NCI-H2107 (cell line): ENCODE results near the gene TMEM98.
"Not testable (repeated sequence)": the region's sequence is repeated elsewhere in the genome, so short reads cannot be mapped to it uniquely, and the experiment has no call there.

Source experiments
- DNase-seq: peaks from one replicate; lab custom pipeline; 2025; lab: John Stamatoyannopoulos, UW

The TMEM98 gene

DNA sequence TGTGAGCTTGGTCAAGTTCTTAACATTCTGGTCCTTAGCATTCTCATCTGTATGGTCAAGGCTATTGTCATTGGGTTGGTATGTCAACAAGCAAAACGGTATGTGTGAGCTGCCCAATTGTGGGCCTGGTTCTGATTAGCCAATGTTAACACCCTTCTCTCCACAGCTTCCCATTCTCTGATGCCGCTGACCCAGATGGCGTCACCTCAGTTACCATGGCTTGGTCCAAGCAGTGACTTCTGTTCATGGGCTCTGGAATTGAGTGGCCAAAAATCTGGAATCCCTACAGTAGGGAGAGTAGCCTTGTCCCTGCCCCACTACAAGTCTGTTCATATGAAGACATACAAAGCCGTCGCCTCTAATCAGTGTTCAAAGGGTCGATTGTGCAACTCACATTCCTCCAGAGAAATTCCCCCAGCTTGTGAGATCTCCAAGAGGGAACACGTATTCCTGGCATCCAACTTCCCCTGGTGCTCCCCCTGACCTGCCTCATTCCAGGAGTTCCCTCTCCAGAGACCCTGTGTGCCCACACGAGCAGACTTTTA is 15.8 kb downstream of the TMEM98 start:
- DNase-seq = no peak

DNA sequence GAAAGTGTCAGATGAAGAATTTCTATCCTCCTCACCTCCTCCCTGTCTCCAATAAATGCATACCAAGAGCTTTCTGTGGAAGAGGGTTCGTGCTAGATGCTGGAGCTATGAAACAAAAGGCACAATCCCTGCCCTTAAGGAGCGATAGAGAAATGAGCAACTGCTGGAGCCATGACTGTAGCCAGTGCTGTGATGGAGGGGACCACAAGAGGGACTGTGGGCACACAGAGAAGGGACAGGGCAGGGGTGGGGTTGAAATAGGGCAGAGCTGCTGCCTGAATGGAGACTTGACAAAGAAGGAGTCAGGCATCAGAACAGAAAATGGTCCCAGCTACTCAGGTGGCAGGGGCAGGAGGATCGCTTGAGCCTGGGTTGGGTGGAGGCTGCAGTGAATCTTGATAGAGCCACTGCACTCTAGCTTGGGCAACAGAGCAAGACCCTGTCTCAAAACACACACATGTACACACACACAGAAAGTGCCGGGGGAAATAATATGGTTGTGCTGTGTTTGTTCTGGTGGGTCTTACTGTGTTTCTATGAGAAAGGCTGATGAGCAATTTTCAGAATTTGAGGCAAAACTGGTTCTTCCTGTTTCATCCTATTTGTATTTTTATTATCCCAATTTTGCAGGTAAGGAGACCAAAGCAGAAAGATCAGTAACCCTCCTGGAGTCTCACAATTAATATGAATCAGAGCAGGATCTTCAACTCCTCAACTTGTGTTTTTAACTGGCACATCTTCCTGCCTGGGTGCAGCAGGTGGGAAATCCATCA is 16.5 kb downstream of the TMEM98 start:
- no peak for DNase-seq

GRCh38 chr17:32946375-32947135 is 18.6 kb downstream of the TMEM98 start:
- DNase-seq = no peak

DNA sequence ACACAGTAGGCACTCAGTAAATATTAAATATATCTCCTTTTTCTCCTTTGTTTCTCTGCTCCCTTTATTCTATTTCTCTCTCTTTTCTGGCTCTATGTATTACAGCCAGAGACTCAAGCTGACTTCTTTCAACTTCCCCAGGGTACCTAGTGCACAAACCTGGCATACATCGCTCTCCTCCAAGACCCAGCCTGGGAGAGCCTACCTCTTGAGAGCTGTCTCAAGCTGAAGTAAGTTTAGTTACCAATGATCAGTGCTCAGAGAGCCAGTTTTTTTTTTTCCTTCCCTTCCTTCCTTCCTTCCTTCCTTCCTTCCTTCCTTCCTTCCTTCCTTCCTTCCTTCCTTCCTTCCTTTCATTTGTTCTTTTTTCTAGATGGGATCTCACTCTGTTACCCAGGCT is 19.8 kb downstream of the TMEM98 start:
- no peak for DNase-seq

- no peak for DNase-seq
Measured at GRCh38 chr17:32949181-32949580, 21.2 kb downstream of the TMEM98 start.

GRCh38 chr17:32952491-32952890 is 24.5 kb downstream of the TMEM98 start:
- not testable (repeated sequence) for DNase-seq

- no peak for DNase-seq
Measured at GRCh38 chr17:32953045-32953444, 25.1 kb downstream of the TMEM98 start.

DNA sequence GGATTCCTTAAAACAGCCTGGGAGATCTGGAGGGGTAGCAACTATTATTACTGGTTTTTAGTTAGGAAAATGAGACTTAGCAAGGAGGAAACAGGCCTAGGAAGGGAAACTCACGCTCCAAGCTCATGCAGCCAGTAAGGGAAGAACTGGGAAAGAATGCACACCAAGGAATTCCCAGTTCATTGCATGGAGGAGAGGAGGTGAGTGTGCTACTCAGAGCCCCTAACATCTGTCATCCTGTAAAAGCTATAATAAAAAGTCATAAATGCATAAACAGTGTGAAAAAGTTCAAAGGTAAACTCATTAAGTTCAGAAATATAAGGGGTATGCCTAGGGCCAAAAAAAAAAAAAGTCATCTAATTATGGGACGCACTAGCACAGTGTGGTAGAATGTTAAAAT is 25.9 kb downstream of the TMEM98 start:
- no peak for DNase-seq

DNA sequence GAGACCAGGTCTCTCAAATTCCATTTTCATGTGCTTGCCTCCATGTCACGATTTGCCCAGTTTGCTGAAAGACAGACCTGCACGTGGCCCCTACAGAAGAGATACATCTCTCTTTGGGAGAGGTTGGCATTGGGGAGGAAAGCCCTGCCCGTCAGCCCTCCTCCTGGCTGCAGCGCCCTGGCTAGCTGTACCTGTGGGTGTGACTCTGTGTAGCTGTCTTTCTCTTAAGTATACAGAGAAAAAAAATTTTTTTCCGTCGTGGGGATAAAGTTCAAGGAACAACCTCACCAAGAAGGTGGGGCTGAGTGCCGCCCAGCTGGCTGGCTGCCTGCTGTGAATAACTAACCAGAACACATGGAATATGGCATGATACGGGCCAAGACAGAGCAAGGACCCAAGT is 26.5 kb downstream of the TMEM98 start:
- no peak for DNase-seq

- DNase-seq = no peak
Measured at GRCh38 chr17:32955155-32955554, 27.2 kb downstream of the TMEM98 start.

- no peak for DNase-seq
Measured at GRCh38 chr17:32956240-32956970, 28.5 kb downstream of the TMEM98 start.

GRCh38 chr17:32958418-32958817 is 30.5 kb downstream of the TMEM98 start:
- no peak for DNase-seq

DNA sequence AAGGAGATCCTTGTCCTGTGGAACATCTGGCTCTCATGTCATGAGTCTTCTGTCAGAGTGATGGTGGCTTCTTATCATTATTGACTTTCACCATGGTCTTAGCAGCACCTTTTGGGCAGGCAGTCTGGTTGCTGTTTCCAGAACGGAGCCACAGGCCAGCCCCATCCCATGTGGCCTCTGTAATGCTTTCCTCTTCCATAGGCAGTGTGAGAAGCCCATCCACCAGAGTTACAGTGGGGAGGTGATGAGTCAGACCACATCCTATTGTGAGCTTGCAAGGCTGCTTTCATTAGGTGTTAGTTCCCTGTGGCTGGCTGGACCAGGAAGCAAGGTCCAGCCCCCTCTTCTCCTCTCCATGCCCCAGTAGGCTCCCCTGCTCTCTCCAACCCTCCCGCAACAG is 32.9 kb downstream of the TMEM98 start:
- no peak for DNase-seq

- no peak for DNase-seq
Measured at GRCh38 chr17:32962320-32962711, 34.4 kb downstream of the TMEM98 start.

- no peak for DNase-seq
Measured at GRCh38 chr17:32964541-32964940, 36.6 kb downstream of the TMEM98 start.

DNA sequence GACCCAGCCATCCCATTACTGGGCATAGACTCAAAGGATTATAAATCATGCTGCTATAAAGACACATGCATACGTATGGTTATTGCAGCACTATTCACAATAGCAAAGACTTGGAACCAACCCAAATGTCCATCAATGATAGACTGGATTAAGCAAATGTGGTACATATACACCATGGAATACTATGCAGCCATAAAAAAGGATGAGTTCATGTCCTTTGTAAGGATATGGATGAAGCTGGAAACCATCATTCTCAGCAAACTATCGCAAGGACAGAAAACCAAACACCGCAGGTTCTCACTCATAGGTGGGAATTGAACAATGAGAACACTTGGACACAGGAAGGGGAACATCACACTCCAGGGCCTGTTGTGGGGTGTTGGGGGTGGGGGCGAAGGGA is 41.3 kb downstream of the TMEM98 start:
- not testable (repeated sequence) for DNase-seq

GRCh38 chr17:32970281-32970680 is 42.3 kb downstream of the TMEM98 start:
- no peak for DNase-seq

- no peak for DNase-seq
Measured at GRCh38 chr17:32971171-32971570, 43.2 kb downstream of the TMEM98 start.

GRCh38 chr17:32976131-32976530 is 48.2 kb downstream of the TMEM98 start:
- DNase-seq = no peak

DNA sequence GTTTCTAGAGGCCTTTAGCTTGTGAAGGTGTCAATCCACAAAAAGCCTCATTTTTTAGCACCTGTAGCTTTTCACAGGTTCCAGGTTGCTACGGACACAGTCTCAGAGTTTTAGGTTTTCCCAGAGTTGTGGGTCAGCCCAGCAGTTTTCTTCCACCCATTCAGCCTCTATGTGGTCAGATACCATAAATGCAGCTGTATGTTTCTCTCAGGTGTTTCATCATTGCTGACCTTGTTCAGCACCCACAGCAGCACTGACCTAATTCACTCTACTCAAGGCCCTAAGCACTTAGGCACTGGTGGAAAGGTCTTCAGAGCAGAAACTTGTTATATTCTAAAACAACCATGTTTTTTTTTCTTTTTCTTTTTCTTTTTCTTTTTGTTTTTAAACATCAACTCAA is 48.7 kb downstream of the TMEM98 start:
- DNase-seq = no peak

DNA sequence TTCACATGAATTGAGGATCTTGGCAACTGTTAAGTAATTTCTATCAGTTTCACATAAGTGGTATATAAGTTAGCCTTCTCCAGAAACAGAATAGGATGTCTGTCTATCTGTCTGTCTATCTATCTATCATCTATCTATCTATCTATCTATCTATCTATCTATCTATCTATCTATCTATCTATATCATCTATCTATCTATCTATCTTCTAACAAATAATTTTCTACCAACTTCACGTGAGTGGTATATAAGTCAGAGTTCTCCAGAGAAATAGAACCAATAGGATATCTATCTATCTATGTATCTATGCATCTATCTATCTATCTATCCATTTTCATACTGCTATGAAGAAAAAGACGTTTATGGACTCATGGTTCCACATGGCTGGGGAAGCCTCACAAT is 52.3 kb downstream of the TMEM98 start:
- no peak for DNase-seq

DNA sequence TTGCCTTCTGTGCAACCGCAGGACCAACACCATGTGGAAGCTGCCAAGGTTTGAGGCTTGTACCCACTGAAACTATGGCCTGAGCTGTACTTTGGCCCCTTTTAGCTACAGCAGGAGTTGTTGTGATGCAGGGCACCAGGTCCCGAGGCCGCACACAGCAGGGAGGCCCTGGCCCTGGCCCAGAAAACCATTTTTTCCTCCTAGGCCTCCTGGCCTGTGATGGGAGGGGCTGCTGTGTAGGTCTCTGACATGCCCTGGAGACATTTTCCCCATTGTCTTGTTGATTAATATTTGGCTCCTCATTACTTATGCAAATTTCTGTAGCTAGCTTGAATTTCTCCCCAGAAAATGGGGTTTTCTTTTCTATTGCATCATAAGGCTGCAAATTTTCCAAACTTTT is 53.7 kb downstream of the TMEM98 start:
- not testable (repeated sequence) for DNase-seq
